CD4-positive, alpha-beta T cell (primary cell): ENCODE measurements around the gene COX17. TPM values are rescaled to one million over a fixed set of nuclear protein-coding genes. Genes with fewer than 3 reads are reported as not detected.

Experiments used
- ATAC-seq: fragments of 200-7000 bp; cut with Tn5 transposase; one replicate; pipeline ENCODE4 v1.10.0; 2022; ENCODE audit warnings: mild to moderate bottlenecking; ENCODE audit not compliant: poor library complexity
- CTCF ChIA-PET: fragments of 350-600 bp; sonication (Branson Sonifier 250); formaldehyde crosslinking; loops from one replicate; lab custom pipeline; 2021; ENCODE audit warnings: antibody characterized with exemption, inconsistent platforms; lab: Charles Lee
- POLR2A ChIA-PET: fragments of 350-600 bp; sonication (Branson Sonifier 250); formaldehyde crosslinking; loops from one replicate; lab custom pipeline; 2021; ENCODE audit warnings: antibody characterized with exemption, inconsistent platforms; lab: Charles Lee
- DNase-seq, 14 experiments: peaks; one replicate each; pipeline ENCODE4 v3.0.0-alpha.2; 2013 to 2020; ENCODE audit warnings: mixed read lengths in 2 of 14
- H3K27ac ChIP-seq, 2 donors: one replicate each; pipeline versions ENCODE4 v1.5.1 to v1.7.0; 2013; ENCODE audit warnings: low read length in 2 of 2, low read depth in 1 of 2, mild to moderate bottlenecking in 1 of 2
- H3K27me3 ChIP-seq, 2 experiments: 1 replicate in 1 of 2; 2 replicates in 1 of 2; pipeline versions ENCODE4 v1.6.1 to v1.7.0; 2013; ENCODE audit warnings: low read length in 2 of 2, control low read depth in 1 of 2, mild to moderate bottlenecking in 1 of 2, moderate library complexity in 1 of 2; ENCODE audit not compliant: insufficient read depth in 2 of 2, control insufficient read depth in 1 of 2
- H3K36me3 ChIP-seq: one replicate; pipeline ENCODE4 v1.6.1; 2013; ENCODE audit warnings: low read length, control low read depth; ENCODE audit not compliant: insufficient read depth
- H3K4me1 ChIP-seq: one replicate; pipeline ENCODE4 v1.6.1; 2013; ENCODE audit warnings: low read length, control low read depth; ENCODE audit not compliant: insufficient read depth
- H3K4me3 ChIP-seq: one replicate; pipeline ENCODE4 v1.5.1; 2013; ENCODE audit warnings: mild to moderate bottlenecking, low read length, moderate library complexity
- H3K9me3 ChIP-seq, 2 experiments: 1 replicate in 1 of 2; 2 replicates in 1 of 2; pipeline versions ENCODE4 v1.6.1 to v1.7.0; 2013; ENCODE audit warnings: low read length in 2 of 2, mild to moderate bottlenecking in 2 of 2, control low read depth in 1 of 2, moderate library complexity in 1 of 2; ENCODE audit not compliant: control insufficient read depth in 1 of 2, insufficient read depth in 1 of 2
- H3K27ac Mint-ChIP-seq: one replicate; pipeline ENCODE4 v1.8.0; 2020; ENCODE audit warnings: mixed read lengths
- H3K27me3 Mint-ChIP-seq: one replicate; pipeline ENCODE4 v1.8.0; 2021; ENCODE audit warnings: mixed read lengths
- H3K36me3 Mint-ChIP-seq: one replicate; pipeline ENCODE4 v1.8.0; 2021; ENCODE audit warnings: low read depth, mixed read lengths
- H3K4me1 Mint-ChIP-seq: one replicate; pipeline ENCODE4 v1.8.0; 2021; ENCODE audit warnings: low read depth, mixed read lengths
- H3K4me3 Mint-ChIP-seq: one replicate; pipeline ENCODE4 v1.8.0; 2020; ENCODE audit warnings: mild to moderate bottlenecking, mixed read lengths
- H3K9me3 Mint-ChIP-seq: one replicate; pipeline ENCODE4 v1.8.0; 2020; ENCODE audit warnings: mixed read lengths
- CTCF ChIP-seq: fragments of 200-600 bp; IDR thresholded peaks from one replicate; pipeline ENCODE4 v1.8.0; 2022; ENCODE audit warnings: antibody characterized with exemption, mild to moderate bottlenecking
- intact Hi-C, 2 experiments: fragments of 100-400 bp; cut with DNase I in 1 of 2; cut with micrococcal nuclease in 1 of 2; formaldehyde crosslinking; loops; one replicate each; pipeline versions ENCODE4 v1.15.1 to v1.9.0; 2023 to 2025; cut with DNase I, micrococcal nuclease
- total RNA-seq, 174 experiments: library from RNA in 2 of 174; stranded (reverse) in 2 of 174; gene quantifications; one replicate each; pipeline ENCODE4 v1.2.3 and lab custom pipeline; 2021 to 2026

COX17 gene
- total RNA-seq, 2 experiments from 2014 or later: 24.6 to 26.3 TPM

- ChIA-PET POLR2A (interaction anchor here (0.7 kb wide), 1 partner anchor 11 kb away, joined by 3 read pairs; no protein-coding TSS in a partner anchor), CTCF (interaction anchor here (1.4 to 1.6 kb wide), 2 partner anchors 9 kb away, joined by 3 to 5 read pairs; no protein-coding TSS in a partner anchor)
- H3K27me3 Mint-ChIP-seq: no peaks in the 10 kb centered on the region
- Histone ChIP-seq H3K27me3 (no peaks in the 10 kb centered on the region), H3K4me1 (no peaks in the 10 kb centered on the region), H3K27ac (no peak overlapping the region), H3K36me3 (no peaks in the 10 kb centered on the region), H3K9me3 (peaks cover 0 to 6% of the 10 kb centered on the region in 2 experiments), H3K4me3 (no peak overlapping the region)
- H3K4me1 Mint-ChIP-seq: no peaks in the 10 kb centered on the region
- ATAC-seq (no peak), DNase-seq (peak in 2 of 14 experiments; percentile 19 to 22)
- no peaks in the 10 kb centered on the region for H3K36me3 Mint-ChIP-seq
- H3K4me3 Mint-ChIP-seq: no peak overlapping the region
- no peaks in the 10 kb centered on the region for H3K9me3 Mint-ChIP-seq
- no peak for TF ChIP-seq CTCF
- intact Hi-C loops: no loop called here
- no peak overlapping the region for H3K27ac Mint-ChIP-seq
These were observed 12.9 kb upstream of the COX17 start for GRCh38 chr3:119690043-119690656.

- H3K4me3 ChIP-seq: no peak overlapping the region
- Mint-ChIP-seq H3K4me1 (no peaks in the 10 kb centered on the region), H3K36me3 (no peaks in the 10 kb centered on the region), H3K27me3 (no peaks in the 10 kb centered on the region), H3K4me3 (no peak overlapping the region), H3K27ac (no peak overlapping the region), H3K9me3 (no peaks in the 10 kb centered on the region)
- intact Hi-C loops: loop anchor here in 1 of 2 experiments (5.0 to 10.0 kb wide), 3 partner anchors 671 to 1971 kb away; no protein-coding TSS in a partner anchor
- H3K36me3 ChIP-seq: no peaks in the 10 kb centered on the region
- DNase-seq (no peak), ATAC-seq (no peak)
- H3K4me1 ChIP-seq: no peaks in the 10 kb centered on the region
- H3K9me3 ChIP-seq: peaks cover 0 to 6% of the 10 kb centered on the region in 2 experiments
- no peak for TF ChIP-seq CTCF
- H3K27ac ChIP-seq: no peak overlapping the region
- ChIA-PET CTCF (no interaction called here), POLR2A (no interaction called here)
- no peaks in the 10 kb centered on the region for H3K27me3 ChIP-seq
These were observed 6.2 kb upstream of the COX17 start for GRCh38 chr3:119683421-119683820.

- ATAC-seq (no peak), DNase-seq (peak in 3 of 14 experiments; percentile 34 to 49 (median 39))
- Mint-ChIP-seq H3K4me1 (peaks cover 12% of the 10 kb centered on the region), H3K4me3 (no peak overlapping the region), H3K27ac (no peak overlapping the region), H3K36me3 (peaks cover 9% of the 10 kb centered on the region), H3K9me3 (no peaks in the 10 kb centered on the region), H3K27me3 (no peaks in the 10 kb centered on the region)
- intact Hi-C loops: loop anchor here in 1 of 2 experiments (5.0 to 10.0 kb wide), 3 partner anchors 674 to 1974 kb away; no protein-coding TSS in a partner anchor
- Histone ChIP-seq H3K4me1 (peaks cover 4% of the 10 kb centered on the region), H3K4me3 (no peak overlapping the region), H3K27me3 (no peaks in the 10 kb centered on the region), H3K36me3 (no peaks in the 10 kb centered on the region), H3K9me3 (no peaks in the 10 kb centered on the region), H3K27ac (no peak overlapping the region)
- CTCF ChIA-PET: interaction anchor here (0.5 to 1.2 kb wide), 3 partner anchors 9 to 797 kb away, joined by 3 to 6 read pairs (median 3); no protein-coding TSS in a partner anchor
- TF ChIP-seq CTCF: no peak
- POLR2A ChIA-PET: interaction anchor here (1.6 kb wide), 1 partner anchor 218 kb away, joined by 3 read pairs; the partner anchor contains the start of gene TMEM39A
These were observed 4.1 kb upstream of the COX17 start for GRCh38 chr3:119681279-119681678.
